SJCRH30 (cell line): Measurements from ENCODE around the gene MEGF6. TPM values are rescaled to one million over a fixed set of nuclear protein-coding genes. Genes with fewer than 3 reads are reported as not detected.
A peak's percentile ranks its signal among the peaks of the same experiment; 100 is the strongest.

Source experiments
- DNase-seq, 2 experiments: peaks; one replicate each; pipeline ENCODE4 v3.0.0-alpha.2; 2015 to 2020
- H3K27ac ChIP-seq: fragments of 250-450 bp; sonication (Bioruptor Pico); 2 replicates; pipeline ENCODE4 v1.5.1; 2020; ENCODE audit warnings: mild to moderate bottlenecking, moderate library complexity
- H3K27me3 ChIP-seq: fragments of 250-450 bp; sonication (Bioruptor Pico); 2 replicates; pipeline ENCODE4 v1.5.1; 2020; ENCODE audit warnings: mild to moderate bottlenecking, moderate library complexity
- H3K36me3 ChIP-seq: fragments of 250-450 bp; sonication (Bioruptor Pico); 2 replicates; pipeline ENCODE4 v1.5.1; 2020; ENCODE audit warnings: mild to moderate bottlenecking, moderate library complexity
- H3K4me1 ChIP-seq: fragments of 250-450 bp; sonication (Bioruptor Pico); 2 replicates; pipeline ENCODE4 v1.5.1; 2020; ENCODE audit warnings: mild to moderate bottlenecking, moderate library complexity
- H3K4me3 ChIP-seq: fragments of 250-450 bp; sonication (Bioruptor Pico); 2 replicates; pipeline ENCODE4 v1.5.1; 2020; ENCODE audit warnings: mild to moderate bottlenecking, moderate library complexity
- H3K9me3 ChIP-seq: fragments of 250-450 bp; sonication (Bioruptor Pico); replicated peaks from 2 replicates; pipeline ENCODE4 v1.5.1; 2020; ENCODE audit warnings: mild to moderate bottlenecking, moderate library complexity
- total RNA-seq: library from RNA; depleted of rRNA; stranded (reverse); fragments of >200 nt; shearing (Covaris generic); gene quantifications from 2 replicates; pipeline ENCODE4 v1.2.3, GENCODE V29; 2014

The MEGF6 gene
- total RNA-seq, 1 experiment from 2014 or later = not detected

DNA sequence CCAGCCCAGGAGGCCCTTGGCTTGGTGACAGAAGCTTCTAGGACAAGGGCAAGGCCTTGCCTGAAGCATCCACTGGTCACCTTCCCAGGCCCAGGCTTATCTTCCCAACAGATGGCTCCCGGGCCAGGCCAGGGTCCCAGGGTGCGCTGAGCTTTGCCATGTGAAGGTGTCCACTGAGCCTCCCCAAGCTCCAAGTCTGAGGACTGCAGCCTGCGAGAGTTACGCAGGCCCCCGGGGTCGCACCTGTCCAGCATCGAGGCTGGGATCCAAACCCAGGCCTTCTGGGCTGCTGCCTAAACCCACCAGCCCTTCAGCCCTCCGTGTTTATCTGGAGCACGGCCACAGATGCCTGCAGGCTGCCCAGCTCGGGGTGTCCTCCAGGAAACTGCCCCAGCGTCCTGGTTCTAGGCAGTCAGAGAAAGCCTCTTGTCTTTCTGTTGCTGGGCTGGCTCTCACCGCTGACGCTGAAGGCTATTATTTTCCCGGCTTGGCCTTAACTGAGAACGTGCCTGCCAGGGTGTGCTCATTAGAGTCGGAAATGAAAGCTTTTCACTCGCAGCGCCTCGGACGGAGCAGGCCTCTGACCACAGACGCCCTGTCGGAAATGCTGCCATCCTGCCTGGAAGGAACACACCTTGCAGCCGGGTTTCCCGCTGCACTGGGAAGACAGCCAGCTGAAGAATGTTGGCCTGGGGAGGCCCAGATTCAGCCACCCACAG, 71.4 kb downstream of the MEGF6 start:
- peaks cover 23% of the 10 kb centered on the region for H3K4me1 ChIP-seq

DNA sequence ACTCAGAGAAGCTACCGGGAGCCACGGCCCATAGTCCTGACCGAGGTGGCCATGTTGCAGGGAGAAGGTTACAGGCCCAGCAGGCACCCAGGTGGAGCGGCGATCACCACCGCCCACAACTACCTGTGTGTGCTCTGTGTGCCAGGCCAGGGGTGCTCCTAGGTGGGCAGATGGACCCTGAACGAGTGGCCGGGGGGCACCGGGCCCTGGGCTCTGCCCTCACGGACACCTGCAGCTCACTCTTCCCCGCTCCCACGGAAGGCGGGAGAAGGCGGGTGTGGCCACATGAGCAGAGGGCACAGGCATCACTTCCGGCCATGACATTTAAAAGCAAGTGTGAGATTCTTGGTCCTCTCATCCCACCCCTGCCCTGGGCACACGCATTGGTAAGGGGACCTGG, 73.9 kb downstream of the MEGF6 start:
- Histone ChIP-seq H3K27me3 (peaks cover 53% of the 10 kb centered on the region), H3K27ac (no peak overlapping the region), H3K4me1 (peaks cover 14% of the 10 kb centered on the region), H3K9me3 (no peaks in the 10 kb centered on the region), H3K36me3 (no peaks in the 10 kb centered on the region), H3K4me3 (no peak overlapping the region)
- DNase-seq = no peak

More for the DNA sequence above, 71.4 kb downstream of the MEGF6 start:
- Histone ChIP-seq H3K36me3 (no peaks in the 10 kb centered on the region), H3K4me3 (no peak overlapping the region), H3K9me3 (no peaks in the 10 kb centered on the region), H3K27ac (no peak overlapping the region), H3K27me3 (peaks cover 67% of the 10 kb centered on the region)
- DNase-seq = peak in 1 of 2 experiments; percentile 40

DNA sequence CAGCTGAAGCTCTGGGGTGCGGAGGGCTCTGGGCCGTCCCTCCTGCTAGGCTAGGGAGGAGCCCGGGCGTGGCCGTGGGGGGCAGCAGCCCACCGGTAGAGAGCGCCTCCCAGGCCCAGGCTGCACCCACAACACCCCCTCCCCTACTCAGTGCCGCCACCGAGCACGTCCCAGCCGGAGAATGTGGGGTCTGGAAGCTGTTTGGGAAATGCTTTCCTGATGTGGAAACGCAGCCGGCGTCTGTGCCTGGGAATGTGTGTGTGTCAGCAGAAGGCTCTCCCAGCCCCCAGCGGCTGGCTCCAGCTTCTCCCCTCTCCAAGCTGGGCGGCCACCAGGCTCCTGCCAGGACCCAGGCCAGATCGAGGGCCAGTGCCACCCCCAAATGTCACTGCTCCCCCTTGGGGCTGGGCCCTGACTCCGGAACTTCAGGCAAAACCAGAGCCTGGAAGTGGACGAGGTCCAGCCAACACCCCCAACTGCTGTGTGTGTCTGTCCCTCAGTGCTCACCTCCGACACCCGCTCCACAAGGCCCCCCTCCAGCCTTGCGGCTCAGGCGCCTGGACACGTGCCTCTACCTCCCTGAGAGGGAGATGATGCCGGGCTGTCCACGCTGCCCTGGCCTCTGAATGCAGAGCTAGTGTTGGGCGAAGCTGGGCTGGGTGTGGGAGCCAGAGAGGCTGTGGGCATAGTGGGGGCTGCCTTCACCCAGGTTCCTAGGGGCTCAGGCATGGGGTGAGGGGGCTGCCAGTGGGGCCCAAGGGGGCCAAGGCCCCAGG, 74.7 kb downstream of the MEGF6 start:
- Histone ChIP-seq H3K4me3 (no peak overlapping the region), H3K4me1 (peaks cover 14% of the 10 kb centered on the region), H3K27ac (no peak overlapping the region), H3K36me3 (no peaks in the 10 kb centered on the region), H3K9me3 (no peaks in the 10 kb centered on the region), H3K27me3 (peaks cover 50% of the 10 kb centered on the region)
- no peak for DNase-seq

DNA sequence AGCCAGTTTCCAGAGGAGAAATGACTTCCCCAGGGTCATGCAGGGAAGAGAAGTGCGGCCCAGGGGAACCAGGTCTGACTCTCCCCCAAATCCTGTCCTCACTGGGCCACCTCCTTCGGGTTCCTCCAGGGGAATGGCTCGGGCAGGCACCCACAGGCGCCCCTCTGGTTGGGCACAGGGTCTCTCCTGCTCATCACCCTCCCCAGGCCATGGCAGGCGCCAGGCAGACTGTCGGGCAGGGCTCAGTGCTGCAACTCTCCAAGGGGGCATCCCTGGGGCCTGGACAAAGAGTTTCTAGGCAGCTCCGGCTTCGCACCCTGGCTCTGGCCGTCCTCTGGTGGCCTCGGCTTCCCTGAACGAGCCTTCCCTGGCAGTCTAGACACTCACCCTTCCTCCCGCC, 75.6 kb downstream of the MEGF6 start:
- Histone ChIP-seq H3K9me3 (no peaks in the 10 kb centered on the region), H3K36me3 (no peaks in the 10 kb centered on the region), H3K4me3 (no peak overlapping the region), H3K4me1 (peaks cover 15% of the 10 kb centered on the region), H3K27me3 (peaks cover 44% of the 10 kb centered on the region), H3K27ac (no peak overlapping the region)
- no peak for DNase-seq

DNA sequence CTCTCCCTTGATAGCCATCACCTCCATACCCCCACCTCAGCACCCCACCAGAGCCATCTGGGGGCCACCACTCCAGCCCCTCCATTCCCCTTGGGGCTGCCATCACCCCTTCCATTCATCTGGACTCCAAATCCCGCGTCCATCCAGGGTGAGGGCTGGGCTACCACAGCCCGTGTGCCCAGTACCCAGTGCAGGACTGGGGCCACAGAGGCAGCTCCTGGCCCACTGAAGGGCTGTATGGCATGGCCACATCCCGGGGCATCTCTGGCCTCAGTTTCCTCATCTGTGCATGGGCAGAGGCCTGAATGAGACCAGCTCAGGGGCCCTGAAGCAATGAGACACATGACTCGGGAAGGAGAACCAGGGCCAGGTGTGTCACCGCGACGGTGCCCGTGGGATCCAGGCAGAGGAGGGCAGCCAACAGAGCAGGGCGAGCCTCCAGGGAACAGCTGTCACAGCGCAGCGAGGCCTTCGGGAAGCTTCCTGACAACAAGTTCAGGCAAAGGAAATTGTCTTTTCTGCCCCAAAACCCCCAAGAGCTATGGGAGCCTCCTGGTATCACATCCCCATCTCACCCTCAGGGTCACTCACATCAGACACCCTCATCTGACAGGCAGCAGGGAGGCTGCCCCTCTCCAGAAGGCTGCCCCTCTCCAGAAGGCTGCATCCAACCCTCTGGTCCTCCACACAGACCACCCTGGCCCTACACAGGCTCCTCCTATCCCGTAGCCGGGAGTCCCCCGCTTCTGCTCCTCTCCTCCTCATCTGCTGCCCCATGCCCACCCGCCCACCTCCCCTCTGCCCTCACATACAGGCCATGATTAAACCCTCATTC, 76.3 kb downstream of the MEGF6 start:
- no peak for DNase-seq
- no peak overlapping the region for H3K27ac ChIP-seq
- H3K4me3 ChIP-seq = no peak overlapping the region
- peaks cover 22% of the 10 kb centered on the region for H3K4me1 ChIP-seq
- H3K36me3 ChIP-seq = no peaks in the 10 kb centered on the region
- H3K27me3 ChIP-seq = peaks cover 46% of the 10 kb centered on the region
- H3K9me3 ChIP-seq = no peaks in the 10 kb centered on the region

DNA sequence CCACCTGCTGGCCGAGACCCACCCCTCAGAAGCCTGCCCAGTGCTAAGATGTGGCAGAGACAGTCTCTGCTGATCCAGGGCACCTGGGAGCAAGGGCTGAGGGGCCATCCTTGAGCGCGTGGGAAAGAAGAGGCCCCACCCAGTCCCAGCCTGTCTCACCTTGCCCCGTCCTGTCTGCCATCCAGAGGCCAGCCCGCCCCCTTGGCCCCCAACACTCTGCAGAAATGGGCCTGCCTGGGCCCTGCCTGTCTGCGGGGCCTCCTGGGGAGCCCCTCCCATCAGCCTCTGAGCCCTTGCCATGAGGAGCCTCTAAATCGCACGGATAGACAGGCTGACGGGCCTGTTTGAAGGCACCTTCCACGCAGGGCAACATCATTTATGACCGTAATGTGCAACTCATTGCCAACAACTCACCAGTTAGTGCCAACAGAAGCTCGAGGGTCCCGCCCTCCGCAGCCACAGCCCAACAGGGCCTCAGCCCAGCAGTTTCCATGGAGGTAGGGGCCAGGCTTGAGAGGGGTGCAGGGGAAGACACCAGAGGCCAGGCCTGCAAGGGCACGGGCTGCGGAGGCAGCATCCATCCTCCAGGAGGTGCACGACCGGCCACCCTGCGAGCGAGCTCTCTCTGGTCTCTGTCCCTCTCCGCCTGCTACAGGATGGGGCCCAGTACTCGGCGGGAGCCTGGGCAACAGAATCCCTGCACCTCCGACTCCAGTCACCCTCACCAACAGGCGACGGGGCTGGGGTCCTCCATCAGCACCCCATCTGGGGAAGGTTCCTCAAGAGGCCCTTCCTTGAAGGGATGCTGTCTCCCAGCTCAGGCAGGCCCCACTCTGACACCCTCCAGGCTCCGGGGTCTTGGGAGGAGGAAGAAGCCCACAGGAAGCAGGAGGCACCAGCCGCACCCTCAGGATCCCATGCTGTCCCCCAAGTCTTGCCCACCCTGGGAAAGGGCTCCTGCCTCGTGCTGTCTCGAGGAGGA, 78.0 kb downstream of the MEGF6 start:
- H3K27me3 ChIP-seq = peaks cover 47% of the 10 kb centered on the region
- no peak overlapping the region for H3K27ac ChIP-seq
- H3K4me1 ChIP-seq = peaks cover 32% of the 10 kb centered on the region
- no peak overlapping the region for H3K4me3 ChIP-seq
- no peaks in the 10 kb centered on the region for H3K36me3 ChIP-seq
- no peaks in the 10 kb centered on the region for H3K9me3 ChIP-seq
- DNase-seq = no peak

DNA sequence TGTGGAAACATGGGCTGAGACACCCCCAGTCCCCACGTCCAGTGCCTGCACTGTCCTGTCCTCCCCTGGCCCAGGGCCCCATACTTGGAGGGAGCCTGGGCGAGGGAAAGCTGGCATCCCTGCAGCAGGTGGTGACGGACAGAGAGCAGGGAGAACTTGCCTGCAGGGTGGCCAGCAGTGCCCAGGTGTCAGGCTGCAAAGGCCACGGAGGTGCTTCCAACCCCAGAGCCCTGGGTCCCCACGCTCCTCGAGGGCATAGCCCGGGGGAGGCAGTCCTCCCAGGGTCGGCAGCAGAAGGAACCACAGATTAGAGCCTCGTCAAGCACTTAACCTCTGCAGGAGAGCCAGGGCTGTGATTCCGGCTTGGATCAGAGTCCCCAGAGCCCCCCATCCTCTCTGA, 79.4 kb downstream of the MEGF6 start:
- DNase-seq = no peak
- H3K27me3 ChIP-seq = peaks cover 51% of the 10 kb centered on the region
- H3K9me3 ChIP-seq = no peaks in the 10 kb centered on the region
- no peak overlapping the region for H3K4me3 ChIP-seq
- H3K36me3 ChIP-seq = no peaks in the 10 kb centered on the region
- H3K27ac ChIP-seq = no peak overlapping the region
- peaks cover 24% of the 10 kb centered on the region for H3K4me1 ChIP-seq

DNA sequence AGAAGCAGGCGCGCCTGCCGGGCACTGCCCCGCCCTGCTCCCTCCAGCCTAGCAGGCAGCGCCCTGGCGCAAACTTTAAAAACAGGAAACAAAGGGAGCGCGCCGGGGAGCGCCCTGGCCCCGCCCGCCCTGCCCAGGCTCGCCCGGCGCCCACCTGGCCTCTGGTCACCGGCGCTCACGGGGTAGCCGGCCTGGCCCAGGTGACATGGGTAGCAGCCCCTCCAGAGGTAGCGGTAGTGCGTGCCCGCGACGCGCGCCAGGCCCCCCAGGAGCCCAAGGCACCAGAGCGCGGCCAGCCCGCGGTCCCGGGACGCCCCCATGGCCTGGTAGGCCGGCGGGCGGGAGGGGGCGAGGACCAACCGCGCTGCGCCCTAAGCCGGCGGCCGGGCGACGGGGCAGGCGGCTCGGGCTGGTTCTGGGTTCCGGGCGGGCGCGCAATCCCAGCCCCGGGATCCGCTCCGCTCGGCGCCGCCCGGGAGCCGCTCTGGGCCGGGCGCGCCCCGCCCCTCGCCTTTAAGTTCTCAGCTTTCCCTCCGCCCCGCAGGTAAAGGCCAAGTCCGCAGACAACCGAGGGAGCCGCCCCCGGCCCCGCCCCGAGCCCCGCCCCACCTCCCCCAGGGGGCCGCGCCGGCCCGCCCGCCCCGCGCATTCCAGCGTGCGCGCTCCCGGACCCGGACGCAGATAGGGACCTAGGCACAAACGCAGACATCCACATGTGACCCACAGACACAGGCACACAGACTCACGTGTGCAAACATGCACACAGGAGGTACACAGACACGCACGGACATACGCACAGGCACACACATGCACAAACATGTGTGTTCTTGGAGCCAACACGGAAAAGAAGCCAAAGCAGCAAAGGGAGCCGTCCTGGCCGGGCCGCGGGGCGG, 80.1 kb downstream of the MEGF6 start:
- Histone ChIP-seq H3K4me1 (peaks cover 24% of the 10 kb centered on the region), H3K9me3 (no peaks in the 10 kb centered on the region), H3K27ac (no peak overlapping the region), H3K27me3 (peaks cover 44% of the 10 kb centered on the region), H3K4me3 (peak overlapping the region; percentile 40), H3K36me3 (no peaks in the 10 kb centered on the region)
- DNase-seq = peak; percentile 59 to 60

DNA sequence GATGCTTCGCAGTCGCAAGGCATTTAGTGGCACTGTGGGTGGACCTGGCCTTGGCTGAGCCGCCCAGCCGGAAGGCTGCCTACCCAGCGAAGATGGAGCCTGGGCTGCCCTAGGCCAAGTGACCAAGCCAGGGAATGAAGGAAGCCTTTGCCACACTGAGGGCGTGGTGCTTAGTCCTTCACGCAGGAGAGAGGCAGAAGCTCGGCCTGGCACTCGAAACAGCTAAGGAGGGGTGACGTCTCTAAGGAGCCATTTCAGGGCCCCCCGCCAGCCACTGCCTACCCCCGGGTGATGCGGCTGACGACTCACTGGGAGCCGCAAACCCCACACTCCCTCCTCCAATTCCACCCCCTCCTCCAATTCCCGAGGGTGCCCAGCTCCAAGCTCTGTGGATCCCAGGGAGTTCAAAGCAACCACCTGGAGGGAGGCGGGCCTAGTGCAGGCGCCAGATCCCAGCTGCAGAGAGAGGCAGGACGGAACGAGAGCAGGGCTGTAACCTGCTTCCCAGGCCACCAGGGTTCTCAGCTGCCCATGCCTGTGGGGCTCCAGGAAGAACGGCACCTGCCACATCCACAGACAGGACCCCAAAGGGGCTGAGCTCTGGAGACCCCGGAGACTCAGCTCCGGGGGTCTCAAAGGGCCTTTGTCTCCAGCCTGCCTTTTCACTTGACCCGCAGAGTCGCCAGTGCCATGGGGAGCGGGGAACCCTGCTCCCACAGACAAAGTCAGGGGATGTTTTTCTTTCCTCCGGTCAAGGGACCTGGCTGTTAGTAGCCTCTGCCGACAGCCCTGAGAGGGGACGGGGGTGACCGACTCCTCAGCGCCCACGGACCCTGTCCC, 81.0 kb downstream of the MEGF6 start:
- peaks cover 23% of the 10 kb centered on the region for H3K4me1 ChIP-seq
- DNase-seq = no peak
- no peaks in the 10 kb centered on the region for H3K36me3 ChIP-seq
- H3K9me3 ChIP-seq = no peaks in the 10 kb centered on the region
- H3K4me3 ChIP-seq = peak overlapping the region; percentile 40; the same call in 1 of the 2 replicates
- H3K27me3 ChIP-seq = peaks cover 43% of the 10 kb centered on the region
- H3K27ac ChIP-seq = no peak overlapping the region

DNA sequence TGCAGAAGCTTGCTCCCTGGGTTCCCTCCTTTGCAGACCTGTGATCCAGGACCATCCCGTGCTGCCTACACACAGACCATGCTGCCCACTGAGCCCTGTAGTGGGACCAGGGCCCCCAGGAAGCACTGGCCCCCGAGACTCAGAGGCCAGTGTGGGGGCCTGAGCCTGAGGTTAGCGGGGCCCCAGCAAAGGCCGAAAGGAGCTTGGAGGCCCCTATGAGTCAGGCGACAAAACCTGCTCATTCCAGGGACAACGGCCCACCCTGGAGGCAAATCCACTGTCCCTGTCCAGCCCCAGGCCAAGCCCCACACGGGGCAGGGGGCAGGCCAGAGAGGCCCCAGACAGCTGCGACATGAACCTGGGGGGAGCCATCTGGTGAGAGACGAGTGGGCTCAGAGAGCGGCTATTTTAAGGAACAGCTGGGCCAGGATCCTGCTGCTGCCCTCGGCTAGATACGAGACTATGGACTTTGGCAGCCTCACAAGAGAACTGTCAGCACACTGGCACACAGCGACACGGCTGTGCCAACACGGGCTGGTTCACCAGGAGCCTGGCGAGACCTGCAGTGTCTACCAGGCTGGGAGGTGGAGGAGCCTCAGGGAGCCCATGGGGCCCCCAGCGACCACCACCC, 82.1 kb downstream of the MEGF6 start:
- Histone ChIP-seq H3K9me3 (no peaks in the 10 kb centered on the region), H3K27ac (no peak overlapping the region), H3K4me1 (peaks cover 22% of the 10 kb centered on the region), H3K4me3 (no peak overlapping the region), H3K27me3 (peaks cover 40% of the 10 kb centered on the region), H3K36me3 (no peaks in the 10 kb centered on the region)
- DNase-seq = peak; percentile 72 to 79

DNA sequence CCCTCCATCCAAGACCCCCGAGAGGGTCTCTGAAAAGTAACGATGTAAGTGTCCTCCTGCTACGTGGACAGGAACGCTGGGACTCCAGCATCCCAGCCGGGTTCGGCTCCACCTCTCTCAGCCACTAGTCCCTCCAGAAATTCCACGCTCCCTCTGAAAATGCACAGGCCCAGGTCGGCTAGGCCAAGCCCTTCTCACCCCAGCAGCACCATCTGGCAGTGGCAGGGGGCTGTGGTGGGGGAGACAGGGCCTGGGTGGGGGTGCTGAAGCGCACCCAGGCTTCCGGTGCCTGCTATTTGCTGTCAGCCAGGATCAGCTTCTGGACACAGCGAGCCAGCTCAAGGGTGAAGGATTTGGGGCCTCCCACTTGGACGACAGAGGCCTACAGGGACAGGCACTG, 83.5 kb downstream of the MEGF6 start:
- H3K4me3 ChIP-seq = no peak overlapping the region
- H3K36me3 ChIP-seq = no peaks in the 10 kb centered on the region
- DNase-seq = no peak
- H3K9me3 ChIP-seq = no peaks in the 10 kb centered on the region
- no peak overlapping the region for H3K27ac ChIP-seq
- H3K4me1 ChIP-seq = peaks cover 22% of the 10 kb centered on the region
- H3K27me3 ChIP-seq = peaks cover 49% of the 10 kb centered on the region
